ENCODE results near the gene RIMS3. TPM values are rescaled to one million over a fixed set of nuclear protein-coding genes. Genes with fewer than 3 reads are reported as not detected.

The RIMS3 gene
- polyA plus RNA-seq, 1 donor (not counting 4 experiments of a cell fraction or from before 2014, with no cell fraction given), result 1.7 TPM

DNA sequence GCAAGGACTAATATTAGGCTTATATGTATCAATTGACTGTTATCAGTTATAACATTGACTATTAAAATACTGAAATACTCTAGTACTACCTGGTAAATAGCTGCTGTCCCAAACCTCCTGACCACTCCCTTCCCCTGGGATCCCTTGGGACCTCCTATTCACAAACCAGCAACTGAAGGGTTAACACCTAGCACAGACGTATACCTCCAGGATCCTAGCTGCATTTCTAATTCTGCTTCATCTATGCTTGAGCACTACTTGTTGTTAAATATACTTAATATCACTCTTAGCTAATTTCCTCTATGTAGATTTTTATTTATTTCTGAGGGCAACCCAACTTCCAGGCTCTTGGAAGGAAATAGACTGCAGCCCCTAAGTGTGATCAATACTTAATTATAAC, 24.3 kb upstream of the RIMS3 start:
- Histone ChIP-seq H3K36me3 (ENCODE audit: control insufficient read depth in 2 of 2, extremely low read depth in 1 of 2, insufficient read depth in 2 of 2, low read length in 2 of 2) (peaks cover 0 to 1% of the 10 kb centered on the region in 2 experiments), H3K9me3 (ENCODE audit: control insufficient read depth, low read depth, low read length) (no peaks in the 10 kb centered on the region), H2AFZ (ENCODE audit: control insufficient read depth, low read length) (no peak overlapping the region), H4K20me1 (ENCODE audit: control insufficient read depth, extremely low read depth, insufficient read depth, low read length) (no peaks in the 10 kb centered on the region), H3K4me1 (ENCODE audit: control insufficient read depth, extremely low read depth, insufficient read depth, low read length) (peaks cover 23% of the 10 kb centered on the region), H3K79me2 (ENCODE audit: control insufficient read depth, insufficient read depth, low read length) (peaks cover 44% of the 10 kb centered on the region), H3K9ac (ENCODE audit: control insufficient read depth, extremely low read depth, insufficient read depth, low read length) (no peak overlapping the region), H3K27ac (ENCODE audit: control insufficient read depth, insufficient read depth, low read length) (no peak overlapping the region), H3K4me2 (ENCODE audit: control insufficient read depth, extremely low read depth, insufficient read depth, low read depth, low read length) (no peak overlapping the region), H3K9me1 (ENCODE audit: control insufficient read depth, extremely low read depth, insufficient read depth, low read length) (no peaks in the 10 kb centered on the region), H3K27me3 (ENCODE audit: control insufficient read depth, extremely low read depth, insufficient read depth, low read length) (no peaks in the 10 kb centered on the region), H3K4me3 (ENCODE audit: control insufficient read depth in 2 of 3, extremely low read depth in 1 of 3, insufficient read depth in 2 of 3, low read depth in 1 of 3, low read length in 3 of 3) (no peak overlapping the region)
- TF ChIP-seq, protein P1, sequence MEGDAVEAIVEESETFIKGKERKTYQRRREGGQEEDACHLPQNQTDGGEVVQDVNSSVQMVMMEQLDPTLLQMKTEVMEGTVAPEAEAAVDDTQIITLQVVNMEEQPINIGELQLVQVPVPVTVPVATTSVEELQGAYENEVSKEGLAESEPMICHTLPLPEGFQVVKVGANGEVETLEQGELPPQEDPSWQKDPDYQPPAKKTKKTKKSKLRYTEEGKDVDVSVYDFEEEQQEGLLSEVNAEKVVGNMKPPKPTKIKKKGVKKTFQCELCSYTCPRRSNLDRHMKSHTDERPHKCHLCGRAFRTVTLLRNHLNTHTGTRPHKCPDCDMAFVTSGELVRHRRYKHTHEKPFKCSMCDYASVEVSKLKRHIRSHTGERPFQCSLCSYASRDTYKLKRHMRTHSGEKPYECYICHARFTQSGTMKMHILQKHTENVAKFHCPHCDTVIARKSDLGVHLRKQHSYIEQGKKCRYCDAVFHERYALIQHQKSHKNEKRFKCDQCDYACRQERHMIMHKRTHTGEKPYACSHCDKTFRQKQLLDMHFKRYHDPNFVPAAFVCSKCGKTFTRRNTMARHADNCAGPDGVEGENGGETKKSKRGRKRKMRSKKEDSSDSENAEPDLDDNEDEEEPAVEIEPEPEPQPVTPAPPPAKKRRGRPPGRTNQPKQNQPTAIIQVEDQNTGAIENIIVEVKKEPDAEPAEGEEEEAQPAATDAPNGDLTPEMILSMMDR (optimal IDR thresholded peaks at IDR 0.05 in 1 of 3, IDR thresholded peaks at IDR 0.05 in 1 of 3, conservative IDR thresholded peaks at IDR 0.05 in 1 of 3; ENCODE audit: extremely low read depth in 1 of 3, insufficient read depth in 2 of 3, low read length in 3 of 3), result no peak
- no peak for TF ChIP-seq EZH2 (IDR thresholded peaks at IDR 0.05; ENCODE audit: low read length)
- dilution Hi-C loops (cut with MboI; ENCODE audit: extremely low pct_ligation_motif_present, low sequenced_read_pairs), result no loop called here
- DNase-seq (ENCODE audit: low read depth, low spot score) (no peak), FAIRE-seq (no peak)

- Histone ChIP-seq H4K20me1 (ENCODE audit: control insufficient read depth, extremely low read depth, insufficient read depth, low read length) (no peaks in the 10 kb centered on the region), H3K79me2 (ENCODE audit: control insufficient read depth, insufficient read depth, low read length) (peaks cover 23% of the 10 kb centered on the region), H3K9ac (ENCODE audit: control insufficient read depth, extremely low read depth, insufficient read depth, low read length) (no peak overlapping the region), H3K4me2 (ENCODE audit: control insufficient read depth, extremely low read depth, insufficient read depth, low read depth, low read length) (no peak overlapping the region), H3K4me3 (ENCODE audit: control insufficient read depth in 2 of 3, extremely low read depth in 1 of 3, insufficient read depth in 2 of 3, low read depth in 1 of 3, low read length in 3 of 3) (no peak overlapping the region), H3K36me3 (ENCODE audit: control insufficient read depth in 2 of 2, extremely low read depth in 1 of 2, insufficient read depth in 2 of 2, low read length in 2 of 2) (peaks cover 0 to 1% of the 10 kb centered on the region in 2 experiments), H3K27me3 (ENCODE audit: control insufficient read depth, extremely low read depth, insufficient read depth, low read length) (no peaks in the 10 kb centered on the region), H3K4me1 (ENCODE audit: control insufficient read depth, extremely low read depth, insufficient read depth, low read length) (peaks cover 13% of the 10 kb centered on the region), H3K9me1 (ENCODE audit: control insufficient read depth, extremely low read depth, insufficient read depth, low read length) (no peaks in the 10 kb centered on the region), H2AFZ (ENCODE audit: control insufficient read depth, low read length) (no peak overlapping the region), H3K27ac (ENCODE audit: control insufficient read depth, insufficient read depth, low read length) (no peak overlapping the region), H3K9me3 (ENCODE audit: control insufficient read depth, low read depth, low read length) (no peaks in the 10 kb centered on the region)
- FAIRE-seq (no peak), DNase-seq (ENCODE audit: low read depth, low spot score) (no peak)
- TF ChIP-seq, protein P1 (optimal IDR thresholded peaks at IDR 0.05 in 1 of 3, IDR thresholded peaks at IDR 0.05 in 1 of 3, conservative IDR thresholded peaks at IDR 0.05 in 1 of 3; ENCODE audit: extremely low read depth in 1 of 3, insufficient read depth in 2 of 3, low read length in 3 of 3), result no peak
- TF ChIP-seq EZH2 (IDR thresholded peaks at IDR 0.05; ENCODE audit: low read length), result no peak
- dilution Hi-C loops (cut with MboI; ENCODE audit: extremely low pct_ligation_motif_present, low sequenced_read_pairs), result no loop called here
These were observed 22.2 kb upstream of the RIMS3 start for GRCh38 chr1:40687661-40688060.

Measured in keratinocyte (primary cell).